HK-2 (cell line): Measurements from ENCODE around the gene GLI3.
A peak's percentile ranks its signal among the peaks of the same experiment; 100 is the strongest.

Source experiments
- DNase-seq: peaks from one replicate; pipeline ENCODE4 v3.0.0-alpha.2; 2018; ENCODE audit not compliant: unreplicated experiment

GLI3 gene

DNA sequence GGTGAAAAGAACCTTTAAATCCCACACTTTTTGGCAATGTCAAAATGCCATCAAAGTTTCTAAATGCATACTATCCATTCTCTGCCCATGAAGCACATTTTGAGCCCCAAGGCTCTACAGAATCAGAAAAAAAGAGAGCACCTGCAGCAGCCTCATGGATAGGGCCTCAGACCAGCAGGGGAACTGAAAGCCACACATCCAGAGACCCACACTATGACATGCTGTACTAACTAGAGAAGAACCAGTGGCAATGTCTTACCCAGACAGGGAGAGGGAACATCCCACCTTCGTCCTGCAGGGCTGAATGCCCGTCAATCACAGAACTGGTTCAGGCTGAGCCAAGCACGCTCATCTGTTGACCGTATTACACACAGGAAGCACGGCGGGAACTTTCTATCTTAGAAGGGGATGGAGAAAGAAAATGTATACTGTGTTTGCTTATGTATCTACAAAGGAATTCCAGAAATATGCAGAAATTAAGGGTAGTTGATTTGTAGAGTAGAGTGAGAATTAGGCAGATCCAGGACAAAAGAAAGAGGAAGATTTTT, 237.2 kb downstream of the GLI3 start:
- DNase-seq, result no peak

GRCh38 chr7:41998041-41998440, 239.0 kb downstream of the GLI3 start:
- DNase-seq, result no peak

GRCh38 chr7:41997151-41997550, 239.9 kb downstream of the GLI3 start:
- DNase-seq, result no peak

GRCh38 chr7:41996381-41997035, 240.5 kb downstream of the GLI3 start:
- no peak for DNase-seq

GRCh38 chr7:41995632-41996271, 241.3 kb downstream of the GLI3 start:
- DNase-seq, result no peak

- no peak for DNase-seq
Observed at GRCh38 chr7:41994746-41995110, 242.3 kb downstream of the GLI3 start.

DNA sequence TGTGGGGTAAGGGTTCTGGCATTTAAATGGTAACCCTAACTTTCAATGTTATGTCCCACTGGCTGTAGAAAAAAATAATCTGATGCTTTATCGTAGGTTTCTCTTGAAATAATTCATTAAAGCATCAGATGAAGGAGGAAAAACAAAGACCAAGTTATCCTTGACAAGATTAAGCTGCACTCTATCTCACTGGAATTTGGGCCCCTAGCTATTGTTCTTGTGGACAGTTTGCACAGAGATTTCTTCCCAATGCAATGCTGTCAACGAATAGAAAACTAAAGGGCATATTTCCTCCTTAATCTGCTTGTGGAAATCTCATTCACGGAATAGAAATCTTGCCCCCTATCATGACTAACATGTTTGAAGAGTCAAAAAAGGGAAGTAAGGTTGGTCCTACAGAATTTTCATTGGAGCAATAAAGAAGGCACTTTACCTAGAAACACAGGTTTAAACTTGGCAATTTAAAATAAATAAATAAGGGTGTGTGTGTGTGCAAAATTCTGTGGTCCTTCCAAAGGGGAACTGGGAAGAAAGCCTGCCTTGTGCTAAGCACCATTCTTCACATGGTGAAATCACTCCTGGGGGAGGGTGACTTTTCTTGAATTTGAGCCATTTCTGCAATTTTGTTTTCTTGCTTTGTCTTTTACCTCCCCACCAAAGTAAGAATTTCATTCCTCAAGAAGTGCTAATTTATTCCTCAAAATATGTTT, 242.8 kb downstream of the GLI3 start:
- DNase-seq, result no peak

DNA sequence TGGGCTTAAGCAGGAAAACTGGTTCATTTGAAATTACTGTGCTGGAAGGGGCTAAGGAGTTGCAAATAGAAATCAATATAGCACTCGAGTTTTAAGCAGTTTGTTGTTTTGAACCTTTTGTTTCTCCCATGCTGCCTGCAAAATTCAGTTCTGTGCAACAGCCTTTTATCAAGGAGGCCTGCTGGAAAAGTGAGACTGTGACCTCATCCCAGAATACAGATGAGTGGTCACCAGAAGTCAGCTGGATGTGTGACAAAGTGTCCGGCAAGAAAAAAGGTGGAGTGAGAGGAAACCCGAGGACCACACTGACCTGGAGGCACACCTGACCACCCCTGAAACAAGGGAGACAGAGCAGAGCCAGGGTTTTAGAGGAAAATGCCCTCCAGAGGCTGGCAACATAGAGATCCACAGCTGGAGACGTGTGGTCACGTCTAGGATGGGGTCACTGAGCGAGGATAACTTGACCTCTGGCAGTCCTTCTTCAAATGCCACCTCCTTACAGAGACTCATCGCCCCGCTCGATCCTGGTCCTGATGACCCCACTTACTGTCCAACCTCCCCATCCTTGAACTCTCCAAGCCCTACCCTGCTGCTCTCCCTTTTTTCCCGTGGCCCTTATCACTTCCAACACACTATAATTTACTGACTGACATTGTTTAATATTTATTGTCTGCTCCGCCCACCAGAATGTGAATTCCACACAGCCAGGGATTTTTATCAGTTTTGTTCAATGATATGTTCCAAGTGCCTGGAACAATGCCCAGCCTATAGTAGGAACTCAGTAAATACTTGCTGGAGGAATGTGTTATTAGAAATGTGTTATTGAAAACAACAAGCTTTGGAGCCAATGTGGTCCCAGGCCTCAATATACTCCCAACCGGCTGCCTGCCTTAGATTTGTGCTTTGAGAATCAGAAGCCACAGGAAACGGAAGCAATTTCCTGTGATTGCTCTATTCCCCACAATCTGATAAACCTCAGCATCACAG, 243.8 kb downstream of the GLI3 start:
- DNase-seq, result no peak

DNA sequence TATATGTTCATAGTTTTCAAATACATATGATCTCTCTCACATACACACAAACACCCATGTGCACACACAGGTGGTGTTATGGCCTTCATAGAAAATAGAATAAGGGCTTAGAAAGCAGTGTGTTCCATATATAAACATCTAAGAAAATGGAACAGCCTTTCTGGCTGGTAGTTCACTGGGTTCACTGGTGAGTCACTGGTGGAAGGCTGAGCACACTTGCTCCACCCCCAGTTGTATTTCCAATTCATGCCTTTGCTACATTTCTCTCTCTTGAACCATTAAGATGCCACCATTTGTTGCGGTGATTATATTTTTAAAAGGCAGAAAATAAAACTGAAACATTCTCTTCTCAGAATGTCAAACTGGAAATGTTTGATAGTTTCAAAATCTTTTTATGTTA, 252.1 kb downstream of the GLI3 start:
- no peak for DNase-seq

GRCh38 chr7:41981046-41982040, 255.7 kb downstream of the GLI3 start:
- no peak for DNase-seq

GRCh38 chr7:41979834-41980307, 257.1 kb downstream of the GLI3 start:
- peak; percentile 19 for DNase-seq

- DNase-seq, result no peak
Observed at GRCh38 chr7:41978858-41979257, 258.2 kb downstream of the GLI3 start.

GRCh38 chr7:41977661-41978060, 259.3 kb downstream of the GLI3 start:
- no peak for DNase-seq

- peak; percentile 21 for DNase-seq
Observed at GRCh38 chr7:41977151-41977651, 259.8 kb downstream of the GLI3 start.

- DNase-seq, result no peak
Observed at GRCh38 chr7:41976411-41976810, 260.6 kb downstream of the GLI3 start.

DNA sequence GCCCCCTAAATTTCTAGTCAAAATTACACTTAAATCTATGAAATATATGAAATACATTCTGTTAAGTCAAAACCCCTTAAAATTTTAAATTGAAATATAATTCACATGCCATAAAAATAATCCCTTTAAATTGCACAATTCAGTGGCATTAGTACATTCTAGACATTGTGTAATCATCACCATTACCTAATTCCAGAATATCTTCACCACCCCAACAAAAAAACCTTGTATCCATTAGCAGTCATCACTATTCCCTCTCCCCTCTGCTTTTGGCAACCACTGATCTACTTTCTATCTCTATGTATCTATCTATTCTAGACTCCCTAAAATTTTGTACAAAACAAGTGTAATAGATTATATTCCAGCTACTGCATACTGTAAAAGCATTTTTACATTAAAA, 261.2 kb downstream of the GLI3 start:
- DNase-seq, result no peak

DNA sequence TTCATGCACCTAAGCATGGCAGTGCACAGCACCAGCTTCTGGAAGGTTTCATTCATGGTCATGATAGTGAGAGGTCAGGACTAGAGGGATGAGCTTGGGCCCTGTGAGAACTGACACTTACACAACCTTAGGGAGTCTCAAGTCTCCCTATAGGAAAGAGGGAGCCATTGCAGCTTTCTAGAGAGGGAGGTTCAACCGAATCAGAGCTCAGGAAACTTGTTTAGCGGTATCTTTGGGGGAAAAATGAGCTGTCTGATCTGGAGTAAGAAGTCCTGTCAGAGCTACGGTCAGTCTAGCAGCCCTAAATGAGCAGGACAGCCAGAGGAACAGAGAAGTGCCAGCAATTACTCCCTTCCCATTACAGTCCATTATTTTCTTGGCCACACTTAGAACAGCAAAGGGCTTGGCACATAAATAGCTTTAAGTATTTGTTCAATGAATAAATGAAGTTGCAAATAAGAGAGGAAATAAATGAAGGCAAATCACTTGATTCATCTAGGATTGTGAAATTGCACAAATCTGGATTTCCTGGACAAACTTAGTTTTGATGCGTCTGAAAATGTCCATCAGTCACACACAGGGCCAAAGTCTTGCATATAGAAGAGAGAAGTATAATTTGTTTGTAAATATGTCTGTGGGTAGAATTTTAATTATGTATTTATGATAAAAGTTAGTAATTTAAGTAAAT, 262.0 kb downstream of the GLI3 start:
- DNase-seq, result no peak

DNA sequence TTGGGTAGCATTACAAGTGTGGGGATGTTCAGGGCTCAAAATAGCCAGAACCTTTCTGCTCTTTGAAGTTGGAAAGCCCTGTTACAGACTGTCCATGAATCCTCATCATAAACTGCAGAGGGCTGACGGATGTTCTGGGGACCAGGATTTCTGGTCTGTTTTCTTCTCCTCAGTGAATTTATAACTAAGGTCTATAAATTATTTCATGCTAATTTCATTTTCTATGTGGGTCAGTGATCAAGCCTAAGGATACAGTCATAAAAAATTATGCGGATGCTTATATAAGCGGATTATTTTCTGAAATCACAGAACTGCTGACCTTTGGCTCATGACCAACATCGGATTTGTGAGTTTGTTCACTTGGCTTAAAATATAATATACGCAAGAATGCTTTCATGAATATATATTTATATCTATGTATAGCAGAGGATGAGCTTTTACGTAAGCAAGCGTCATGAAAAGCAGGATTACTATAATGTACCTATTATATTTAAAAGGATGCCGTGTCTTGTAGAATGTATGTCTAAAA, 263.7 kb downstream of the GLI3 start:
- DNase-seq, result no peak

GRCh38 chr7:41972776-41973175, 264.2 kb downstream of the GLI3 start:
- DNase-seq, result no peak
